OCI-M2 (cell line): ENCODE measurements around the gene NCEH1.

Experiments used
- DNase-seq: peaks from one replicate; lab custom pipeline; 2025; ENCODE audit not compliant: unreplicated experiment; lab: John Stamatoyannopoulos, UW

NCEH1 gene

GRCh38 chr3:172646439-172647015 is 64.3 kb downstream of the NCEH1 start:
- DNase-seq: no peak

DNA sequence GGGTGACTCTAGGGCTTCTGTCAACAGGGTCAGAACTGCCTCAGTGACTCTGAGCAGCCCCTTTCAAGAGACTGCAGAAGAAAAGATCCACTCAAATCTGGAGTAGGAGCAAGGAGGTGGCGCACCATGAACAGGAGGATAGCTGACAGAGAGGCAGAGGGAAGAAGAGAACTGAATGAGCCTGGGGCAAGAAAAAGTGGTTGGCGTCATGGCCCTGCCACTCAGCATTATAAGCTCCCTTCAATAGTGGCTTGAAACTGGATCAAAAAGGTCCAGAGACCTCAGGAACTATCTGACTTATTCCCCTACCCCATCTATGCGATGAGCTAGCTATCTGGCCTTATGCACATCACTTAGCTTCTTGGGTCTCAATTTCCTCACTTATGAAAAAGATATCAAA is 66.6 kb downstream of the NCEH1 start:
- DNase-seq: no peak

- no peak for DNase-seq
Measured at GRCh38 chr3:172643506-172644179, 67.2 kb downstream of the NCEH1 start.

- DNase-seq: no peak
Measured at GRCh38 chr3:172641291-172641690, 69.6 kb downstream of the NCEH1 start.

- DNase-seq: no peak
Measured at GRCh38 chr3:172640751-172641150, 70.1 kb downstream of the NCEH1 start.

GRCh38 chr3:172635588-172635987 is 75.3 kb downstream of the NCEH1 start:
- no peak for DNase-seq

DNA sequence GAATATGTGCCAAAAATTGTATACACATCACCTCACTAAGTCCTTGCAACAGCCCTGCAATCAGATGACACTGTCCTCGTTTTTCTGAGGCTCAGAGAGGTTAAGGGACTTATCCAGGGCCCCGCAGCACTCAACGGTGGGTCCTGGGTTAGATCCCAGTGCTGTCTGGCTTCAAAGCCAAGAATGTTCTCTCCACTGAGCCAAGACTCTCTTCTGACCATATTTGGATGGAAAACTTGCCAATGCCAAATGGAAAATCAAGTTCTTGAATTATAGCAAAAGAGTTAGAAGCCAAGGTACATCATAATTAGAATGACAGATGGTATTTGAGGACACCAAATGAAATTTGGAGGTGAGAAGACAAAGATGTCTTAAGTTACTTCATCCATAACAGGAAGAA is 75.9 kb downstream of the NCEH1 start:
- no peak for DNase-seq

GRCh38 chr3:172630316-172630715 is 80.6 kb downstream of the NCEH1 start:
- no peak for DNase-seq

DNA sequence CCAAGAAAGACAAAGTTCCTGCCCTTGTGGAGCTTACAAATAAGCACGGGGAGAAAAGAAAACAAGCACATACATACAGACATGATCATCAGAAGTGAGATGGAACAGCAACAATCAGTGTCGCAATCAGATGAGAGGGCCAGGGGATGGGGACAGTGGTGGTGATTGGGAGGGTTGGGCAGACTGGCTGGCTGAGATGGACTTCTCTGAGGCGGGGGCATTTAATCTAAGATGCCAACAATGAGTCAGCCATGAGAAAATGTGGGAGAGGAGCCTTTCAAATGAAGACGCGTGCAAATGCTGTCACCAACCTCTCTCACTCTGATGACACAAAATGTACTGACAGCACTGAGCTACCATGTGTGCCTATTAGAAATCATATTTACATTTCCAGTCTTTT is 81.4 kb downstream of the NCEH1 start:
- no peak for DNase-seq

DNA sequence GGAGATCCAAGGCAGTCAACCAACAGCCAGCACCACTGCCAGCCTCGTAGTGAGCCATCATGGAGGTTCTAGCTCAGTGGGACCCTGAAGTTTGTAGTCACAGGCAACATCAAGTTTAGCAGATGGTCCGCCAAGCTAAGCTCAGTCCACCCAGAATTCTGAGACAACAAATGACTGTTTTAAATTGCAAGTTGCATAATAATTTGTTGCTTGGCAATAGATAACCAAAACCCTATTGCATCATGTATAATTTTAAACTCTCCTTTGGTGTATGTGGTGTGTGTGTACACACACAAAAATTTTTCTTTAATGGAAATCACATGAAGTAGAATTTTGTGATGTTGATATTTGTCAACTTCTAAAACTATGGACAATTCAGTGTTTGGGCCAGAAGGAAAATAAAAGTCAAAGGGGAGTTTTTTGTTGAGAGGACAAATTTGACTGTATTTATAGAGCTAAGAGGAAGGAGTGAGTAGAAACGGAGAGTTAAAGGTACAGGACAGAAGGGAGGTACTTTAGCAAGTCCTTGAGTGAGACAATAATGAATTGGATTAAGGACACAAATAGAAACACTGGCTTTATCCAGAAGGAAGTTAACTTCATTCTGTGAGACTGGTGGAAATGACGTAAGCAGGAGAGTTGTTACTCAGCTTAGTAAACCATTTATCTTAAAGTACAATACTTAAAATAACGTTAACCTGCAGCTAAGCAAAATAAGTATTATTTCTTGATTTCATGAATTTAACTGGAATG is 83.6 kb downstream of the NCEH1 start:
- DNase-seq: no peak

GRCh38 chr3:172626021-172626640 is 84.7 kb downstream of the NCEH1 start:
- DNase-seq: no peak

DNA sequence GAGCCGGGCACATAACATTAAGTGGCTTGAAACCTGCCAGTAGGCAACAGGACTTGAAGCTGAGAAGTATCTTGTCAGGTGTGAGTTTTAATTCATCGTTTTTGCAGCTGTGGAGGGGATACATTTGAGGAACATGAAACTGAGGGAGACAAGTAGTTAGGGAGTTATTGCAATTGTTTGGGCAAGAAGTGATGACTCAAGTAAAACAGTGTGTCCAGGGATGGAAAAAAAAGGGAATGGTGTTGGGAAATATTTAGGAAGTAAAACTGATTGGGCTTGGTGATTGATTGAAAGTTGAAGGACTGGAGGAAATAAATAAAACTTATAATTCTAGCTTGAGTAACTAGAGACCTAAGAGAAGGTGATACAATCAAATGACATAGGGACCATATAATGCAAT is 85.5 kb downstream of the NCEH1 start:
- DNase-seq: no peak

- DNase-seq: no peak
Measured at GRCh38 chr3:172624999-172625398, 85.9 kb downstream of the NCEH1 start.

- no peak for DNase-seq
Measured at GRCh38 chr3:172622916-172623700, 87.8 kb downstream of the NCEH1 start.

GRCh38 chr3:172622156-172622555 is 88.7 kb downstream of the NCEH1 start:
- no peak for DNase-seq

DNA sequence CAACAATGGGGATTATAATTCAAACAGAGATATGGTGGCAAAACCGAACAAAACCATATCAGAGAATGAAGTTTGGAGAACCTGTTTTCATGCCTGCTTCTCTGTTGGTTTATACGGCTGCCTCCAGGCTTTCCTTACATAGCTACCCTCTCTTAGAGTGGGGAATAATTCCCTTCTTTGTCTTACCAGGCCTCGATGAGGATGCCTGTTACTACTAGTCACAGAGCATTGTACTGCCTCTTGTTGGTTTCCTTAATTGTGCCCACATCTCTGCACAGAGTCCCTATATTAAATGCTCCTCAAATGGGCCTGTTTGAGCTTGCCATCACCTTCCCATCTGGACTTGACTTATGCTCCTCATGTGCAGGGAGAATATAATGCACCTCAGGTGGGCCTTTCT is 92.9 kb downstream of the NCEH1 start:
- no peak for DNase-seq

DNA sequence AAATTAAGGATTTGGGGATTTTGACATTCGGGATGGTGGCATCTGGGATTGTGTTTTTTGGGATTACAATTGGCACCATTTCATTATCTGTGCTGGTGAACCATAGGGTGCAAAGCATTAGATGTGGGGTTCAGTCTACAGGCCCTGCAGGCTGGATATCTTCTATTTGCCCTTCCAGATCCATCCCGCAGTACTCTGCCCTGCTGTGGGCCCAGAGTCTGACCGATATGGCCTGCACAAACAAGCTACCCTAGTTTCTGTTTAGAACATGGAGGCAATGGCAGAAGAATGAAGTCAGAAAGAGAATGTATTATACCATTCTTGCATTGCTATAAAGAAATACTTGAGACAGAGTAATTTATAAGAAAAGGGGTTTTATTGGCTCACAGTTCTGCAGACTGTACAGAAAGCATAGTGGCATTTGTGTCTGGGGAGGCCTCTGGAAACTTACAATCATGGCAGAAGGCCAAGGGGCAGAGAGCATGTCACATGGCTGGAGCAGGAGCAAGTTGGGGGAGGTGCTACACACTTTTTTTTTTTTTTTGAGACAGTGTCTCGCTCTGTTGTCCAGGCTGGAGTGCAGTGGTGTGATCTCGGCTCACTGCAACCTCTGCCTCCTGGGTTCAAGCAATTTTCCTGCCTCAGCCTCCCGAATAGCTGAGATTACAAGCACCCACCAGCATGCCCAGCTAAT is 93.7 kb downstream of the NCEH1 start:
- no peak for DNase-seq

- DNase-seq: no peak
Measured at GRCh38 chr3:172616031-172616461, 94.8 kb downstream of the NCEH1 start.

- no peak for DNase-seq
Measured at GRCh38 chr3:172615296-172615695, 95.6 kb downstream of the NCEH1 start.
